GM12864 (cell line): Measurements from ENCODE around the gene LYSMD3.

Source experiments
- DNase-seq: peaks from one replicate; pipeline ENCODE4 v3.0.0-alpha.2; 2011; ENCODE audit warnings: low read depth
- H3K4me3 ChIP-seq: 2 replicates; pipeline ENCODE4 v1.5.1; 2011; ENCODE audit warnings: mild to moderate bottlenecking, low read depth, low read length, control low read depth
- TF ChIP-seq, protein P1 (sequence below): IDR thresholded peaks from 2 replicates; pipeline ENCODE4 v1.5.1; 2011; ENCODE audit warnings: low read depth, mild to moderate bottlenecking, moderate library complexity, low read length, control low read depth, inconsistent platforms; ENCODE audit errors: missing control alignments

LYSMD3 gene

GRCh38 chr5:90514520-90514919 lies 14.9 kb downstream of the LYSMD3 start:
- TF ChIP-seq, protein P1, sequence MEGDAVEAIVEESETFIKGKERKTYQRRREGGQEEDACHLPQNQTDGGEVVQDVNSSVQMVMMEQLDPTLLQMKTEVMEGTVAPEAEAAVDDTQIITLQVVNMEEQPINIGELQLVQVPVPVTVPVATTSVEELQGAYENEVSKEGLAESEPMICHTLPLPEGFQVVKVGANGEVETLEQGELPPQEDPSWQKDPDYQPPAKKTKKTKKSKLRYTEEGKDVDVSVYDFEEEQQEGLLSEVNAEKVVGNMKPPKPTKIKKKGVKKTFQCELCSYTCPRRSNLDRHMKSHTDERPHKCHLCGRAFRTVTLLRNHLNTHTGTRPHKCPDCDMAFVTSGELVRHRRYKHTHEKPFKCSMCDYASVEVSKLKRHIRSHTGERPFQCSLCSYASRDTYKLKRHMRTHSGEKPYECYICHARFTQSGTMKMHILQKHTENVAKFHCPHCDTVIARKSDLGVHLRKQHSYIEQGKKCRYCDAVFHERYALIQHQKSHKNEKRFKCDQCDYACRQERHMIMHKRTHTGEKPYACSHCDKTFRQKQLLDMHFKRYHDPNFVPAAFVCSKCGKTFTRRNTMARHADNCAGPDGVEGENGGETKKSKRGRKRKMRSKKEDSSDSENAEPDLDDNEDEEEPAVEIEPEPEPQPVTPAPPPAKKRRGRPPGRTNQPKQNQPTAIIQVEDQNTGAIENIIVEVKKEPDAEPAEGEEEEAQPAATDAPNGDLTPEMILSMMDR = no peak
- no peak overlapping the region for H3K4me3 ChIP-seq
- DNase-seq = no peak

- H3K4me3 ChIP-seq = no peak overlapping the region
- TF ChIP-seq, protein P1 = no peak
- DNase-seq = no peak
Measured at GRCh38 chr5:90510438-90510837, 18.9 kb downstream of the LYSMD3 start.

DNA sequence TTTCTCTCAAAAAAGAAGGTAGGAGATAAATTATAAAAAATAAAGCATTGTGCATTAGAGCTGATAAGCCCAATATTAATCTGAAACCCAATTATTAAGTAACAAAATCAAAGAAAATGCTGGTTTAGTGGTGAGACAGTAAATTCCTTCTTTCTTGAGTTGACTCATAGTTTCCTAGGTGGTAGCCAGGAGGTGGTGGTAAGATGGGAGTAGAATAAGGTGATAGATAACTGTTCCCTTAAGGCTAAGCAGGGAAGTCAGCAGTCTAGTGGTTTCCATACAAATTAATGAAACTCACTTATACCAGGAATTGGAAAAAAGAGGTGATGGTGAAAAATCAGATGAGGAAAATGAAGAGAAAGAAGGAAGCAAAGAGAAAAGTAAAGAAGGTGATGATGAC lies 23.2 kb downstream of the LYSMD3 start:
- DNase-seq = no peak
- no peak overlapping the region for H3K4me3 ChIP-seq
- TF ChIP-seq, protein P1 = no peak

DNA sequence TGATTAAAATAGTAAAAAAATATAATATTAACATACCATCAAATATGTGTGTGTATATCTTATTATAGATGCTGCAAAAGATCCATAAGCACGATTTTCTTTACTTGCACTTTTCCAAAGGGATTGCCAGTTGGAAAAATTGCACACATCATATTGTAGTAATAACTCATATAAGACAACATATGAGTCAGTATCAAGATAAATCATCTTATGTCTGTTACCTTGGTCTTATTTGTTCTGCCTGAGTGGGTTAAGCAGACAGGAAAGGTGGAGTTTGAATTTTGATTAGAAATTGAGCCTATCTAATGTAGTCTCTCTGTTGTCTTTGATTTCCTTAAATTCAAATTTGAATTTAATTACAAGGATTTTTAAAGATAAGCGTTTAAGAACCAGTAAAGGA lies 24.6 kb downstream of the LYSMD3 start:
- no peak overlapping the region for H3K4me3 ChIP-seq
- TF ChIP-seq, protein P1 = no peak
- DNase-seq = no peak

DNA sequence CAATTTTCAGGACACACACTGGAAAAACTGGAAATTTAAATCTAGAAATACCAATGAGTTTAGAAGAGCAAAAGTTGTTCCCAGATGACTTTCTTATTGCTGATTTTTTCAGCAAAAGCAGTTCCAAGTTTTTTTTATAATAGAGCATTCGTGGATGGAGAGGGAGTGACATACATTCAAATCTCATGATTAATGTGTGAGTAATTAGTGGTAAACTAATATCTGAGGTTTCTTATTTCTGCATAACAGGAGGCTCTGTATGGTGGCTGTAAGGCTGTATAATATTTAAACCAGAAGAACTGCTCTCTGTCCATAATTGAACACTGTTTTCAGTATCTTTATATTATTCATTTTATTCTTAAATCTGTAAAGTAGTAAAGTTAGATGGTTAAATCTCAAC lies 25.8 kb downstream of the LYSMD3 start:
- DNase-seq = no peak
- no peak overlapping the region for H3K4me3 ChIP-seq
- TF ChIP-seq, protein P1 = no peak

GRCh38 chr5:90495146-90495545 lies 34.2 kb downstream of the LYSMD3 start:
- no peak overlapping the region for H3K4me3 ChIP-seq
- DNase-seq = no peak
- TF ChIP-seq, protein P1 = no peak

GRCh38 chr5:90494043-90494442 lies 35.3 kb downstream of the LYSMD3 start:
- DNase-seq = no peak
- no peak overlapping the region for H3K4me3 ChIP-seq
- TF ChIP-seq, protein P1 = no peak
